BLaER1 (cell line): ENCODE data around the gene DPYSL5.

Source experiments
- H3K27ac ChIP-seq: shearing (Covaris generic); formaldehyde crosslinking; 2 replicates; pipeline ENCODE4 v1.8.1; 2022
- H3K27me3 ChIP-seq: shearing (Covaris generic); formaldehyde crosslinking; 2 replicates; pipeline ENCODE4 v1.8.1; 2022
- H3K36me3 ChIP-seq: shearing (Covaris generic); formaldehyde crosslinking; 2 replicates; pipeline ENCODE4 v1.8.1; 2022
- H3K4me1 ChIP-seq: shearing (Covaris generic); formaldehyde crosslinking; 2 replicates; pipeline ENCODE4 v1.8.1; 2022
- H3K4me2 ChIP-seq: shearing (Covaris generic); formaldehyde crosslinking; 2 replicates; pipeline ENCODE4 v1.8.1; 2022
- H3K4me3 ChIP-seq: shearing (Covaris generic); formaldehyde crosslinking; 2 replicates; pipeline ENCODE4 v1.8.1; 2022
- H3K9ac ChIP-seq: shearing (Covaris generic); formaldehyde crosslinking; 2 replicates; pipeline ENCODE4 v1.8.1; 2022
- H3K9me3 ChIP-seq: shearing (Covaris generic); formaldehyde crosslinking; 2 replicates; pipeline ENCODE4 v1.8.1; 2022
- H4K20me1 ChIP-seq: shearing (Covaris generic); formaldehyde crosslinking; 2 replicates; pipeline ENCODE4 v1.8.1; 2022
- Cebpa-rat ChIP-seq: shearing (Covaris generic); IDR thresholded peaks from 2 replicates; pipeline ENCODE4 v1.8.1; 2022

DPYSL5 gene

DNA sequence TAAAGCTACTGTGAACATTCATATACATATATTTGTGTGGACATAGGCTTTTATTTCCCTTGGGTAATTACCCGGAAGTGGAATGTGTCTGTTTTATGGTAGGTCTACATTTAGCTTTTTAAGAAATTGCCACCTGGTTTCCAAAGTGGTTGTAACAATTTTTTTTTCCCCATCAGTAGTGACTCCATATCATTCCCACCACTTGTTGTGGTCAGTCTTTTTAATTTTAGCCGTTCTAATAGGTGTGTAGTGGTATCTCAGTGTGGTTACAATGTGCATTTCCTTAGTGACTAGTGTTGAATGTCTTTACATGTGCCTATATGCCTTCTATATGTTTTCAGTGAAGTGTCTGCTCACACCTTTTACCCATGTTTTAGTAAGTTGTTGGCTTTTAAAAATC is 62.2 kb downstream of the DPYSL5 start:
- no peaks in the 10 kb centered on the region for H3K36me3 ChIP-seq
- no peaks in the 10 kb centered on the region for H4K20me1 ChIP-seq
- H3K4me1 ChIP-seq = no peaks in the 10 kb centered on the region
- no peak overlapping the region for H3K4me3 ChIP-seq
- no peak for TF ChIP-seq Cebpa-rat
- H3K9ac ChIP-seq = no peak overlapping the region
- H3K27me3 ChIP-seq = no peaks in the 10 kb centered on the region
- peaks cover 3% of the 10 kb centered on the region; the same call in 1 of the 2 replicates for H3K9me3 ChIP-seq
- no peak overlapping the region for H3K27ac ChIP-seq
- H3K4me2 ChIP-seq = no peak overlapping the region

DNA sequence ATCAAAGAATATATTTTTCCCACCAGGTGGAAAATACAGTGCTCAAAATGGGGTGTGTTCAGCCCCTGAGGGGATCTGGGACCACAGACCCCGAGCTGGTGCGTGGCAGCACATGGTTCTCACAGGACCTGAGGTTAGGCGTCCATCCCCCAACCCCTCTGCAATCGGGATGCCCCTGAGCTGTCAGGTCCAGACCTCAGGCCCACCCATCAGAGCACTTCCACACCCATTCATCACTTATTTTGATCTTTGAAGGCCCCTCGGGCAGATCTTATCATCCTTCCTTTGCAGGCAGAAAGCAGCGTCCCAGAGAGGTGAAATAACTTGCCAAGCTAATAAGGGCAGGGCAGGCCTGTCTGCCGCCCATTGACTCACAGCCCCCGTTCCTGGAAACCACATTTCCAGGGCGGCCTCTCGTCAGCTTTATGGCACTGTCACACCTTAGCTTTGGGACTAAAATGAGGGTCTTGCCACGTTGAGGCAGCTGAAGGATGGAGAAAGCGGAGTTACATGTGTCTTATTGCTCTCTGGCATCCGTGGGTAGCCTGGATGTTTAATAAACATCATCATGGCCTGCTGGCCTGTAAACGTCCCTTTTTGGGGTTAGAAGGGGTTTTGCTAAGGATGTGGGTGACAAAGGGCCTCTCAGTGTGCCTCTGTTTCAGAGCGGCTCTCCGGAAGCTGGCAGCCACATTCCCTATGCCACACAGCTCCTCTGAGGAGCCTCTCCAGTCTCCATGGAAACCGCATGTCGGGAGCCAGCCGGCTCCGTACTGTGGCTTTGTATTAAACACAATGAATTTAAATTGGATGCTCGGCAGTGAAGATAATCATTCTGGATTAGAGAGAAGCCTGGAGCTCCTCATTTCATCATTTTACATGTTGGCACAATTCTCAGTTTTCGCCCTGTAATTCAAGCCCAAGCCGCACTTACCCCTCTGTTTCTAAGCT is 64.3 kb downstream of the DPYSL5 start:
- no peaks in the 10 kb centered on the region for H3K36me3 ChIP-seq
- H3K27ac ChIP-seq = no peak overlapping the region
- no peak overlapping the region for H3K4me3 ChIP-seq
- H4K20me1 ChIP-seq = no peaks in the 10 kb centered on the region
- H3K27me3 ChIP-seq = no peaks in the 10 kb centered on the region
- H3K9me3 ChIP-seq = peaks cover 3% of the 10 kb centered on the region; the same call in 1 of the 2 replicates
- H3K4me1 ChIP-seq = no peaks in the 10 kb centered on the region
- TF ChIP-seq Cebpa-rat = no peak
- H3K4me2 ChIP-seq = no peak overlapping the region
- no peak overlapping the region for H3K9ac ChIP-seq

DNA sequence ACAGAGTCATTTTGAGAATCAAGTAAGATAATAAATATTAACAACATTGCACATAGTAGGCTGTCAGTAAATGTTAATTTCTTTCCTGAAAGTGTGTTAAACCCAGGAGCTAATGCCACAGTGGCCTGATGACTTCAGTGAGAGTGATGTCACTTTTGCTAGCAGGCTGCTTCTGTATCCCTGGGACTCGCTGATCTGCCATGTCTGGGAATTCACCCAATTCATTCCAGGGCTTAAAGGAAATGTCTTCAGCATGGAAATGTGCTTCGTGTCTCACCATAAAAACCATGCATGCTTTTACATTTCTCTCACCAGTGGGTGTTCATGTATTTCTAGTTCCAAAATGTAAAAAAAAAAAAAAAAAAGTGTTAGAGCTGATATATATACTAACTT is 65.7 kb downstream of the DPYSL5 start:
- H3K27ac ChIP-seq = no peak overlapping the region

DNA sequence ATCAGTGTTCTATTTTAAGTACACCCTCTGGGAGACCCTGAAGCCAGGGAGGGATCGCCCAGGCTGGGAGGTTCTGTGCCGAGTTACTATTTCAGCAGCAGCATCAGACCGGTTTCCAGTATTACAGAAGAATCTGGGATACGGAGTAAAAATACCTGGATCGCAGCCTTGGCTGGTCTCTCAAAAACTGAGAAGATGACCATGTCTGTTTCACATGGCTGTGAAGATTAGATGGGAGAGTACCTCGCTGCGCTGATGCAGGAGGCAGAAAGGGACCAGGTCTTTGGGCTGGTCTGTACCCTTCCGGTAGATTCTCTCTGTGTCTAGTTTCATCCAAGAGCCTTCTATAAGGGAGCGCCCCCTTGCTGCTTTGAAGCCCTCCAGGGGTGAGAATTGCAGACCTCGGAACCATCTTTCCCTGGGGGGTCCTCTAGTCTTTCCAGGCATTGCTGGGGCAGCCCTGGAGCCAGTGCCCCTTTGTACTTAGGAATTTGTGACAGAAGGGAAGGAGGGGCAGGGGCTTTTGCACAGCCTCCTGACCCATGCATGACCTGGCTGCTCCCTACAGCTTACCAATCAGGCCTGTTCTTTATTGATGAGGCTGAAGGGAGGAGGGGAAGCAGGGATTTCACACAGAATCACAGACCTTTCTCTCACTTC is 66.2 kb downstream of the DPYSL5 start:
- Histone ChIP-seq H3K4me1 (no peaks in the 10 kb centered on the region), H3K9ac (no peak overlapping the region), H3K9me3 (peaks cover 3% of the 10 kb centered on the region; the same call in 1 of the 2 replicates), H4K20me1 (no peaks in the 10 kb centered on the region), H3K36me3 (no peaks in the 10 kb centered on the region), H3K27me3 (no peaks in the 10 kb centered on the region), H3K27ac (no peak overlapping the region), H3K4me2 (no peak overlapping the region), H3K4me3 (no peak overlapping the region)
- no peak for TF ChIP-seq Cebpa-rat

More for the DNA sequence above, 65.7 kb downstream of the DPYSL5 start:
- no peak overlapping the region for H3K4me2 ChIP-seq
- no peak overlapping the region for H3K9ac ChIP-seq
- H3K36me3 ChIP-seq = no peaks in the 10 kb centered on the region
- H3K9me3 ChIP-seq = peaks cover 3% of the 10 kb centered on the region; the same call in 1 of the 2 replicates
- no peaks in the 10 kb centered on the region for H4K20me1 ChIP-seq
- TF ChIP-seq Cebpa-rat = no peak
- no peak overlapping the region for H3K4me3 ChIP-seq
- no peaks in the 10 kb centered on the region for H3K27me3 ChIP-seq
- H3K4me1 ChIP-seq = no peaks in the 10 kb centered on the region

DNA sequence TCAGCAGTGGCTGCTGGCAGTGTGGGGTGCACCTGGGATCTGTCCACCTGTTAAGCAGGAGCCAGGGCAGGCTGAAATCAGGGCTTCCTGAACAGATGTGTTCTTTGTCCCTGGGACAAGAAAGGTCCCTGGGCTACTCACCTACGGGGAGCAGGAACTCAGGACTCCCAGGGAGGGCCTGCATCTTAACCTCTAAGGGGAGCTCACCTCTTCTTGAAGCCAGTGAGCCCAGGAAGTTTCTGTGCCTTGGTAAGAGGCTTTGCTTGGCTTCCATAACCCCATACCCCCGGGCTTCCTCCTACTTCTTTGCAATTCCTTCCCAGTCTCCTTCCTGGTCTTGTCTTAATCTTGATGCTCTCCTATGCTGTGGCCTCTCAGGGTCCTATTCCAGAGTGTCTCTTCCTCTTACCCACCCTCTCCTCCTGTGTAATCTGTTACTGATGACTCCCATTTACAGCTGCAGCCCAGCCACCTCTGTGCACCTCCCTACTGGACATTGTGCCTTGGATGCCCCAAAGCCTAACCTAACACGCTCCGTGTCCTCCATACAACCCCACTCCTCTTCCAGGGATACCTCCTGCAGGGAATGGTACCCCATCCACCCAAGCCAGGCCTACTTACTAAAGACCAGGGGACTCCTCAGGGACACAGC is 66.9 kb downstream of the DPYSL5 start:
- H3K36me3 ChIP-seq = no peaks in the 10 kb centered on the region
- no peaks in the 10 kb centered on the region for H3K4me1 ChIP-seq
- no peak for TF ChIP-seq Cebpa-rat
- no peak overlapping the region for H3K4me3 ChIP-seq
- H4K20me1 ChIP-seq = no peaks in the 10 kb centered on the region
- peaks cover 3% of the 10 kb centered on the region; the same call in 1 of the 2 replicates for H3K9me3 ChIP-seq
- no peaks in the 10 kb centered on the region for H3K27me3 ChIP-seq
- H3K9ac ChIP-seq = no peak overlapping the region
- no peak overlapping the region for H3K4me2 ChIP-seq
- H3K27ac ChIP-seq = no peak overlapping the region

DNA sequence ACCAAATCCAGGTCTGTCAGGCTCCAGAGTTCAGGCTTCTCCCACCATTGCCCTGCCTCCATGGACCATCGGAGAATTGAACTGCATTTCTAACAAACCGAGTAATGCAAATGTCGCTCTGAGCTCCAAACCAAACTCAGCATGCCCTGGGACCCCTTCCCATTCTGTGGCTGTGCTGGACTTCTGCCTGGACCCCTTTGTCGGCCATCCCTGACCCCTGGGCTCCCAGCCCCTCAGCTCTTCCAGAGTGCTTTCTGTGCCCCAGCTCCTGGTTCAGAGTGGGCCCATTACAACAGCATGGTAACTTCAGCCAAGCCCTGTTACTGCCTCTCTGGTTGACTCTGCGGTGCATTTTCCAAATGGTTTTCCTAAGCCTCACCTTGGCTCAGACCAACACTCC is 67.4 kb downstream of the DPYSL5 start:
- Histone ChIP-seq H3K27me3 (no peaks in the 10 kb centered on the region), H4K20me1 (no peaks in the 10 kb centered on the region), H3K36me3 (no peaks in the 10 kb centered on the region), H3K4me1 (no peaks in the 10 kb centered on the region), H3K4me3 (no peak overlapping the region), H3K27ac (no peak overlapping the region), H3K4me2 (no peak overlapping the region), H3K9ac (no peak overlapping the region), H3K9me3 (peaks cover 3% of the 10 kb centered on the region; the same call in 1 of the 2 replicates)
- no peak for TF ChIP-seq Cebpa-rat

DNA sequence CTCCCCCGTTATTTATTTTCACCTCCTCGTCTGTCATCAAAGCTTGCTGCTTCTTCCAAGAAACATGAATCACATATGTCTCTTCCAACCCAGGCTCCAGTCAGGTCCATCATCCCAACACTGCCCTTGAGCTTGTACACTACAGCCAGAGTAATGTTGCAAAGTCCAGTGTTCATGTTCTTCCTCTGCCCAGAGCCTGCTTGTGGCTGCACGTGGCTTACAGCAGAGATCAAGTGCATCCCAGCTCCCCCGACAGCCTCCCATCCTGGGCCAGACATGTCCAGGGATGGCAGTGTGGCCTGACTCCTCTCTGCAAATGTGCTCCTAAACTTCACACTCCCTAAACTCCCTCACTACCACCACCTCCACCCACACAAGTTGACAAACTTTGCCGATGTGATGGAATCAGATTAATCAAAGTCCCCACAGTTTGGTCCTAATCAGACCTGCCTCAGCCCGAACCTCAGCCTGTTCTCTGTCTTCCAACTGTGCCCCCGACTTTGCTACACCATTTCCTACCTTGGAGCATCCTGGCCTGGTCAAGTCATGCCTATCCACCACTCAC is 68.3 kb downstream of the DPYSL5 start:
- H4K20me1 ChIP-seq = no peaks in the 10 kb centered on the region
- no peak overlapping the region for H3K9ac ChIP-seq
- H3K9me3 ChIP-seq = no peaks in the 10 kb centered on the region
- no peaks in the 10 kb centered on the region for H3K27me3 ChIP-seq
- no peak overlapping the region for H3K4me2 ChIP-seq
- no peak overlapping the region for H3K27ac ChIP-seq
- no peaks in the 10 kb centered on the region for H3K36me3 ChIP-seq
- no peak for TF ChIP-seq Cebpa-rat
- H3K4me3 ChIP-seq = no peak overlapping the region
- no peaks in the 10 kb centered on the region for H3K4me1 ChIP-seq

DNA sequence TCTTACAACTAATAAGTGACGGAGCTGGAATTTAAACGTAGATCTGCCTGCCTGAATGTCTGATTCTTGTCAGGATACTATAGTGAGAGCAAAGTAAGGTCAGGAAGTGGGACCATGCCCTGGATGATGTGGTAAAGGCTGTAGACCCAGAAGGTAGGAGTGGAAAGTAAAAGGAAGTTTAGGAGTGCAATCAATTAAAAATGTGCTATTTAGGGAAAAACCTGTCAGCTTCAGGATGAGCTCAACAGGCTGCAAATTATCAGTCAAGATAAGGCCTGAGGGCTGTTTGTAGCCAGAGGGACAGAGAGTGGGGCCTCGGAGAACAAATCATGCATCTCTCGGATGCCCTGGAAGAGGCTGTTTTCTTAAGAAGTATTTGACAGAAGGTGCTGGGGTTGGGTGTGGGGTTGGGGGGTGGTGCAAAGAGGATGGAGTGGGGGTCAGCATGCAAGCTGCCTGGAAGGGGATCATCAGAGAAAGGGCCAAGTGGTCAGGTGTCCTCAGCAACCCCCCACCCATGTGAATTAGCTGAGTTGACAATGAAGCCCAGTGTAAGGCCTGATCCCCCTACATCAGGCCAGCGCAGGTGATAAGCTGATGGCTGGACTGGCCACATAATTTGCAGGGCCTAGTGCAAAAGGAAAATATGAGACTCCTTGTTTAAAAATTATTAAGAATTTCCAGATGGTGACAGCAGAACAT is 69.4 kb downstream of the DPYSL5 start:
- Histone ChIP-seq H3K4me3 (no peak overlapping the region), H3K27me3 (no peaks in the 10 kb centered on the region), H4K20me1 (no peaks in the 10 kb centered on the region), H3K27ac (no peak overlapping the region), H3K9me3 (no peaks in the 10 kb centered on the region), H3K9ac (no peak overlapping the region), H3K4me1 (no peaks in the 10 kb centered on the region), H3K4me2 (no peak overlapping the region), H3K36me3 (no peaks in the 10 kb centered on the region)
- TF ChIP-seq Cebpa-rat = no peak

DNA sequence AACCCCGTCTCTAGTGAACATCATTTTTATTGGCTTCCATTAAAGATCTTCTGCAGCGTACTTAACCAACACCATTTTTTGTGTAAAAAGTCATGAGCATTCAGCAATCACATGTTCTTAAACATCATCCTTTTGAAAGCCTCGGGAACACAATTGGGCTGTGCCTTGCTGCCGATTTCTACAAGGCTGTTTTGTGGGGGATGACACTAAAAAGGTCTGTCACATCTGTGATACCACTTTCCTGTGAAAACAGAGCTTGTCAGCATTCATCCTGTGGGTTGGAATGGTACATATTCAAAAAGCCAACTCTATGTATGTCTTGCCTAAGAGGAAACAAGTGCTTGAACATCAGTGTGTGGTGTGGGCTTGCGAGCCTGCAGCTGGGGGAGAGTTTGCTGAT is 73.4 kb downstream of the DPYSL5 start:
- no peak overlapping the region for H3K9ac ChIP-seq
- H3K36me3 ChIP-seq = no peaks in the 10 kb centered on the region
- no peak overlapping the region for H3K4me2 ChIP-seq
- no peaks in the 10 kb centered on the region for H3K9me3 ChIP-seq
- no peak for TF ChIP-seq Cebpa-rat
- H3K4me3 ChIP-seq = no peak overlapping the region
- H4K20me1 ChIP-seq = no peaks in the 10 kb centered on the region
- no peak overlapping the region for H3K27ac ChIP-seq
- H3K27me3 ChIP-seq = no peaks in the 10 kb centered on the region
- H3K4me1 ChIP-seq = peaks cover 3% of the 10 kb centered on the region; the same call in 1 of the 2 replicates
